CD4-positive, alpha-beta memory T cell (primary cell): ENCODE measurements around the gene TBC1D25. TPM values are rescaled to one million over a fixed set of nuclear protein-coding genes. Genes with fewer than 3 reads are reported as not detected.

ENCODE experiments used
- CTCF ChIA-PET: fragments of 350-600 bp; sonication (Branson Sonifier 250); formaldehyde crosslinking; loops from one replicate; lab custom pipeline; 2021; ENCODE audit warnings: inconsistent platforms; ENCODE audit not compliant: partially characterized antibody; lab: Charles Lee
- POLR2A ChIA-PET: fragments of 350-600 bp; sonication (Branson Sonifier 250); formaldehyde crosslinking; loops from one replicate; lab custom pipeline; 2021; ENCODE audit not compliant: partially characterized antibody; lab: Charles Lee
- DNase-seq, 5 donors: peaks; one replicate each; pipeline versions ENCODE4 v3.0.0 to v3.0.0-alpha.2; 2020 to 2022; ENCODE audit warnings: mixed read lengths in 1 of 5
- H3K27ac ChIP-seq: one replicate; pipeline ENCODE4 v1.7.0; 2013; ENCODE audit warnings: low read depth, low read length
- H3K27me3 ChIP-seq: 2 replicates; pipeline ENCODE4 v1.7.0; 2013; ENCODE audit warnings: mild to moderate bottlenecking, low read length, moderate library complexity; ENCODE audit not compliant: insufficient read depth
- H3K36me3 ChIP-seq: 2 replicates; pipeline ENCODE4 v1.7.0; 2013; ENCODE audit warnings: mild to moderate bottlenecking, low read length, moderate library complexity; ENCODE audit not compliant: insufficient read depth
- H3K4me1 ChIP-seq: 2 replicates; pipeline ENCODE4 v1.7.0; 2013; ENCODE audit warnings: mild to moderate bottlenecking, low read length, moderate library complexity; ENCODE audit not compliant: insufficient read depth
- H3K4me3 ChIP-seq, 2 donors: one replicate each; pipeline ENCODE4 v1.7.0; 2013; ENCODE audit warnings: low read length in 2 of 2, mild to moderate bottlenecking in 1 of 2
- H3K9me3 ChIP-seq, 2 donors: one replicate each; pipeline ENCODE4 v1.7.0; 2013; ENCODE audit warnings: low read length in 2 of 2, control low read depth in 1 of 2; ENCODE audit not compliant: control insufficient read depth in 1 of 2
- H3K27ac Mint-ChIP-seq, 7 donors: one replicate each; pipeline ENCODE4 v1.8.0; 2020 to 2021; ENCODE audit warnings: mixed read lengths in 7 of 7, mild to moderate bottlenecking in 6 of 7, inconsistent platforms in 3 of 7, moderate library complexity in 3 of 7
- H3K27me3 Mint-ChIP-seq, 2 donors: one replicate each; pipeline ENCODE4 v1.8.0; 2020 to 2021; ENCODE audit warnings: mixed read lengths in 2 of 2
- H3K36me3 Mint-ChIP-seq, 2 donors: one replicate each; pipeline ENCODE4 v1.8.0; 2020 to 2021; ENCODE audit warnings: mixed read lengths in 2 of 2, inconsistent platforms in 1 of 2, mild to moderate bottlenecking in 1 of 2
- H3K4me1 Mint-ChIP-seq, 4 donors: one replicate each; pipeline ENCODE4 v1.8.0; 2020 to 2021; ENCODE audit warnings: mixed read lengths in 4 of 4, mild to moderate bottlenecking in 1 of 4
- H3K4me3 Mint-ChIP-seq, 8 donors: one replicate each; pipeline ENCODE4 v1.8.0; 2020 to 2021; ENCODE audit warnings: mixed read lengths in 8 of 8, mild to moderate bottlenecking in 7 of 8, moderate library complexity in 6 of 8, inconsistent platforms in 3 of 8
- H3K9me3 Mint-ChIP-seq, 8 donors: one replicate each; pipeline ENCODE4 v1.8.0; 2020 to 2021; ENCODE audit warnings: mixed read lengths in 8 of 8, mild to moderate bottlenecking in 5 of 8, inconsistent platforms in 3 of 8, moderate library complexity in 1 of 8
- intact Hi-C: fragments of 100-400 bp; cut with micrococcal nuclease; formaldehyde crosslinking; loops from one replicate; pipeline ENCODE4 v1.15.1; 2023
- polyA plus RNA-seq, 2 donors: library from polyadenylated mRNA; unstranded; fragments of 300-500 nt; fragmentation: Illumina TruSeq; gene quantifications; one replicate each; pipeline ENCODE4 v1.2.3, GENCODE V29; 2021
- total RNA-seq, 2 experiments: library from RNA; stranded (reverse); gene quantifications; one replicate each; pipeline ENCODE4 v1.2.3, GENCODE V29; 2021

The TBC1D25 gene
- total and polyA plus RNA-seq, 4 experiments from 2014 or later: 18.6 to 24.5 (median 22.0) TPM

- DNase-seq: peak; percentile 88 to 92 (median 91)
- Histone ChIP-seq H3K4me1 (peaks cover 12% of the 10 kb centered on the region), H3K9me3 (no peaks in the 10 kb centered on the region), H3K27me3 (no peaks in the 10 kb centered on the region), H3K36me3 (peaks cover 5% of the 10 kb centered on the region), H3K27ac (peak within 1 kb of the TSS; percentile 95), H3K4me3 (peak within 1 kb of the TSS; percentile 84 to 85)
- ChIA-PET POLR2A (interaction anchor here (0.5 to 2.6 kb wide), 9 partner anchors 10 to 781 kb away, joined by 3 to 15 read pairs (median 4); partner anchors contain the start of genes FTSJ1, RBM3 and TBC1D25), CTCF (no interaction called here)
- peaks cover 0 to 2% (median 0%) of the 10 kb centered on the region in 8 donors for H3K9me3 Mint-ChIP-seq
- H3K27me3 Mint-ChIP-seq: no peaks in the 10 kb centered on the region
- H3K4me1 Mint-ChIP-seq: peaks cover 7 to 17% (median 13%) of the 10 kb centered on the region in 4 donors
- intact Hi-C loops: loop anchor here (1.0 kb wide), 3 partner anchors 23 to 361 kb away; partner anchors contain the start of genes FTSJ1 and RBM3
- peak within 1 kb of the TSS; percentile 96 to 100 (median 99) for H3K27ac Mint-ChIP-seq
- peaks cover 0 to 15% of the 10 kb centered on the region in 2 donors for H3K36me3 Mint-ChIP-seq
- H3K4me3 Mint-ChIP-seq: peak within 1 kb of the TSS; percentile 90 to 99 (median 97)
Observed at GRCh38 chrX:48597353-48598264, 58.1 kb downstream of the TBC1D25 start, which contains the start of gene WDR13. WDR13 (plus strand) TSS chrX:48597492; CDS start chrX:48597997, 505 bp downstream.

- peaks cover 7 to 17% (median 13%) of the 10 kb centered on the region in 4 donors for H3K4me1 Mint-ChIP-seq
- no peak for DNase-seq
- peaks cover 0 to 18% of the 10 kb centered on the region in 2 donors for H3K36me3 Mint-ChIP-seq
- H3K9me3 Mint-ChIP-seq: peaks cover 0 to 2% (median 0%) of the 10 kb centered on the region in 8 donors
- ChIA-PET POLR2A (interaction anchor here (0.7 to 1.7 kb wide), 7 partner anchors 9 to 139 kb away, joined by 3 to 13 read pairs (median 4); partner anchors contain the start of genes FTSJ1, RBM3 and TBC1D25), CTCF (no interaction called here)
- Histone ChIP-seq H3K9me3 (no peaks in the 10 kb centered on the region), H3K27me3 (no peaks in the 10 kb centered on the region), H3K4me1 (peaks cover 12% of the 10 kb centered on the region), H3K4me3 (no peak overlapping the region), H3K36me3 (peaks cover 5% of the 10 kb centered on the region), H3K27ac (no peak overlapping the region)
- H3K27ac Mint-ChIP-seq: peak overlapping the region in 5 of 7 donors; percentile 47 to 100 (median 99)
- peak overlapping the region in 6 of 8 donors; percentile 90 to 99 (median 97) for H3K4me3 Mint-ChIP-seq
- intact Hi-C loops: no loop called here
- no peaks in the 10 kb centered on the region for H3K27me3 Mint-ChIP-seq
Observed at GRCh38 chrX:48598614-48599013, 59.1 kb downstream of the TBC1D25 start.

- H3K4me3 Mint-ChIP-seq: no peak overlapping the region
- CTCF ChIA-PET: no interaction called here
Observed at GRCh38 chrX:48599341-48599740, 59.8 kb downstream of the TBC1D25 start.

GRCh38 chrX:48600226-48600625 is 60.7 kb downstream of the TBC1D25 start:
- ChIA-PET CTCF (no interaction called here), POLR2A (no interaction called here)
- Histone ChIP-seq H3K4me1 (peaks cover 12% of the 10 kb centered on the region), H3K27me3 (no peaks in the 10 kb centered on the region), H3K36me3 (peaks cover 5% of the 10 kb centered on the region), H3K4me3 (no peak overlapping the region), H3K9me3 (no peaks in the 10 kb centered on the region), H3K27ac (no peak overlapping the region)
- Mint-ChIP-seq H3K9me3 (peaks cover 0 to 2% (median 0%) of the 10 kb centered on the region in 8 donors), H3K36me3 (peaks cover 0 to 18% of the 10 kb centered on the region in 2 donors), H3K27me3 (no peaks in the 10 kb centered on the region), H3K4me3 (no peak overlapping the region), H3K27ac (peak overlapping the region in 1 of 7 donors; percentile 35), H3K4me1 (peaks cover 7 to 17% (median 13%) of the 10 kb centered on the region in 4 donors)
- intact Hi-C loops: no loop called here
- DNase-seq: no peak

More at GRCh38 chrX:48599341-48599740, 59.8 kb downstream of the TBC1D25 start:
- peaks cover 0 to 18% of the 10 kb centered on the region in 2 donors for H3K36me3 Mint-ChIP-seq
- peaks cover 7 to 17% (median 13%) of the 10 kb centered on the region in 4 donors for H3K4me1 Mint-ChIP-seq
- intact Hi-C loops: no loop called here
- H3K27me3 Mint-ChIP-seq: no peaks in the 10 kb centered on the region
- H3K9me3 Mint-ChIP-seq: peaks cover 0 to 2% (median 0%) of the 10 kb centered on the region in 8 donors
- POLR2A ChIA-PET: interaction anchor here (1.7 kb wide), 1 partner anchor 25 kb away, joined by 13 read pairs; the partner anchor contains the start of gene RBM3
- Histone ChIP-seq H3K27ac (no peak overlapping the region), H3K9me3 (no peaks in the 10 kb centered on the region), H3K4me3 (no peak overlapping the region), H3K27me3 (no peaks in the 10 kb centered on the region), H3K4me1 (peaks cover 12% of the 10 kb centered on the region), H3K36me3 (peaks cover 5% of the 10 kb centered on the region)
- H3K27ac Mint-ChIP-seq: peak overlapping the region in 1 of 7 donors; percentile 47
- DNase-seq: no peak

- Mint-ChIP-seq H3K4me1 (peaks cover 7 to 17% (median 13%) of the 10 kb centered on the region in 4 donors), H3K4me3 (no peak overlapping the region), H3K27me3 (no peaks in the 10 kb centered on the region), H3K9me3 (peaks cover 0 to 2% (median 0%) of the 10 kb centered on the region in 8 donors), H3K27ac (peak overlapping the region in 1 of 7 donors; percentile 17), H3K36me3 (peaks cover 0 to 18% of the 10 kb centered on the region in 2 donors)
- ChIA-PET CTCF (no interaction called here), POLR2A (no interaction called here)
- Histone ChIP-seq H3K9me3 (no peaks in the 10 kb centered on the region), H3K27ac (no peak overlapping the region), H3K36me3 (peaks cover 5% of the 10 kb centered on the region), H3K4me3 (no peak overlapping the region), H3K4me1 (peaks cover 12% of the 10 kb centered on the region), H3K27me3 (no peaks in the 10 kb centered on the region)
- intact Hi-C loops: no loop called here
- no peak for DNase-seq
Observed at GRCh38 chrX:48601741-48602394, 62.4 kb downstream of the TBC1D25 start.

GRCh38 chrX:48604701-48605100 is 65.2 kb downstream of the TBC1D25 start:
- no peak overlapping the region for H3K27ac ChIP-seq
- Mint-ChIP-seq H3K4me1 (no peaks in the 10 kb centered on the region), H3K36me3 (peaks cover 0 to 5% of the 10 kb centered on the region in 2 donors), H3K27me3 (no peaks in the 10 kb centered on the region), H3K27ac (no peak overlapping the region), H3K9me3 (no peaks in the 10 kb centered on the region), H3K4me3 (no peak overlapping the region)
- no peaks in the 10 kb centered on the region for H3K9me3 ChIP-seq
- intact Hi-C loops: no loop called here
- H3K27me3 ChIP-seq: no peaks in the 10 kb centered on the region
- CTCF ChIA-PET: no interaction called here
- no peak overlapping the region for H3K4me3 ChIP-seq
- POLR2A ChIA-PET: no interaction called here
- DNase-seq: no peak
- H3K36me3 ChIP-seq: peaks cover 2% of the 10 kb centered on the region
- H3K4me1 ChIP-seq: no peaks in the 10 kb centered on the region
